ENCODE measurements around the gene IGFBP2.

DNA sequence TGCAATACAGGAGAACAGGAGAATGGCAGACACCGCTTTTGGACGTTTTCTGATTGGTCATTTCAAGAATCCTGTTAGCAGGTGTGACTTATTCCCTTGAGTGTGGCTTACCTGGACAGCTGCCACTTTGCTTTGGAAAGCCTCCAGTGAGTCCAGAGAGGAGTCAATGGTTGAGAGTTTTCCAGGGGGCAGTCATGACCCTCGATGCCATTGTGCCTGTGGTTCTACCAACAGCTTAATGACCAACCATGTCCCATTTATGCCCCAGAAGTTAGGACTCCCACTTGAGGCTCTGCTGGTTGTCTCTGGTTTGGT is 12.4 kb downstream of the IGFBP2 start:
- TF ChIP-seq, protein P1, sequence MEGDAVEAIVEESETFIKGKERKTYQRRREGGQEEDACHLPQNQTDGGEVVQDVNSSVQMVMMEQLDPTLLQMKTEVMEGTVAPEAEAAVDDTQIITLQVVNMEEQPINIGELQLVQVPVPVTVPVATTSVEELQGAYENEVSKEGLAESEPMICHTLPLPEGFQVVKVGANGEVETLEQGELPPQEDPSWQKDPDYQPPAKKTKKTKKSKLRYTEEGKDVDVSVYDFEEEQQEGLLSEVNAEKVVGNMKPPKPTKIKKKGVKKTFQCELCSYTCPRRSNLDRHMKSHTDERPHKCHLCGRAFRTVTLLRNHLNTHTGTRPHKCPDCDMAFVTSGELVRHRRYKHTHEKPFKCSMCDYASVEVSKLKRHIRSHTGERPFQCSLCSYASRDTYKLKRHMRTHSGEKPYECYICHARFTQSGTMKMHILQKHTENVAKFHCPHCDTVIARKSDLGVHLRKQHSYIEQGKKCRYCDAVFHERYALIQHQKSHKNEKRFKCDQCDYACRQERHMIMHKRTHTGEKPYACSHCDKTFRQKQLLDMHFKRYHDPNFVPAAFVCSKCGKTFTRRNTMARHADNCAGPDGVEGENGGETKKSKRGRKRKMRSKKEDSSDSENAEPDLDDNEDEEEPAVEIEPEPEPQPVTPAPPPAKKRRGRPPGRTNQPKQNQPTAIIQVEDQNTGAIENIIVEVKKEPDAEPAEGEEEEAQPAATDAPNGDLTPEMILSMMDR (IDR thresholded peaks at IDR 0.05; ENCODE audit: poor library complexity): no peak
- no peak for TF ChIP-seq EZH2phosphoT487 (IDR thresholded peaks at IDR 0.05; ENCODE audit: low read depth, severe bottlenecking, unreplicated experiment)
